H1 (cell line): Measurements from ENCODE around the gene GJD3. TPM values are rescaled to one million over a fixed set of nuclear protein-coding genes. Genes with fewer than 3 reads are reported as not detected.
A peak's percentile ranks its signal among the peaks of the same experiment; 100 is the strongest.

ENCODE experiments used
- CHD7 ChIP-seq: fragments of 300-600 bp; sonication (generic); IDR thresholded peaks from 2 replicates; pipeline ENCODE4 v1.7.1; 2012; ENCODE audit warnings: low read length, moderate library complexity, mild to moderate bottlenecking, inconsistent platforms; ENCODE audit not compliant: insufficient replicate concordance
- CTCF ChIP-seq, 3 experiments: IDR thresholded peaks; 1 replicate in 2 of 3; 2 replicates in 1 of 3; pipeline versions ENCODE4 v1.5.1 to v1.6.1; 2011; ENCODE audit warnings: low read length in 3 of 3, mild to moderate bottlenecking in 3 of 3, inconsistent platforms in 2 of 3, low read depth in 1 of 3, moderate library complexity in 1 of 3; ENCODE audit not compliant: insufficient read depth in 1 of 3; ENCODE audit errors: control extremely low read depth in 1 of 3
- EP300 ChIP-seq, 2 experiments: IDR thresholded peaks; 1 replicate in 1 of 2; 2 replicates in 1 of 2; pipeline ENCODE4 v1.6.1; 2011 to 2012; ENCODE audit warnings: low read depth in 2 of 2, low read length in 2 of 2, mild to moderate bottlenecking in 2 of 2, borderline replicate concordance in 1 of 2, inconsistent platforms in 1 of 2, moderate library complexity in 1 of 2
- RAD21 ChIP-seq, 2 experiments: IDR thresholded peaks in 1 of 2; conservative IDR thresholded peaks in 1 of 2; 2 replicates each; pipeline ENCODE4 v1.6.1; 2011; ENCODE audit warnings: low read depth in 2 of 2, low read length in 2 of 2, improper control_type of control experiment in 1 of 2, inconsistent platforms in 1 of 2, mild to moderate bottlenecking in 1 of 2, moderate library complexity in 1 of 2
- SRF ChIP-seq: IDR thresholded peaks from 2 replicates; pipeline ENCODE4 v1.6.1; 2011; ENCODE audit warnings: mild to moderate bottlenecking, low read depth, low read length, moderate library complexity
- YY1 ChIP-seq: IDR thresholded peaks from 2 replicates; pipeline ENCODE4 v1.6.1; 2011; ENCODE audit warnings: low read depth, mild to moderate bottlenecking, low read length
- polyA plus RNA-seq, 7 experiments: library from polyadenylated mRNA; depleted of rRNA in 3 of 7; stranded (reverse) in 5 of 7; unstranded in 2 of 7; fragments of >200 nt in 5 of 7; fragments of 200-250 nt in 2 of 7; gene quantifications; 1 replicate in 5 of 7; 2 replicates in 1 of 7; 4 replicates in 1 of 7; pipeline versions ENCODE4 v1.2.1 to v1.2.3, GENCODE V29; 2011 to 2013; ENCODE audit warnings: missing spikeins in 2 of 7, mixed read lengths in 2 of 7
- total RNA-seq: library from RNA; stranded (reverse); fragmentation: NEBNext Ultra II Directional; extraction: Animal tissue kit (Norgen Biotek cat#: 25700); gene quantifications from 2 replicates; pipeline ENCODE4 v1.2.1, GENCODE V29; 2021

Gene GJD3
- total and polyA plus RNA-seq, 2 of the 8 experiments (the other 6 are each of a cell fraction or from before 2014, with no cell fraction given) = 0.53 to 1.9 TPM

GRCh38 chr17:40355123-40355803 is 9.3 kb downstream of the GJD3 start (continued):
- TF ChIP-seq CHD7 = no peak
- TF ChIP-seq YY1 = no peak
- TF ChIP-seq EP300 (IDR thresholded peaks at IDR 0.05; ENCODE audit: borderline replicate concordance in 1 of 2, low read depth in 2 of 2, low read length in 2 of 2) = peak in 1 of 2 experiments; percentile 21; a peak in 1 of 3 replicates
- TF ChIP-seq RAD21 (IDR thresholded peaks at IDR 0.05 in 1 of 2, conservative IDR thresholded peaks at IDR 0.05 in 1 of 2; ENCODE audit: low read depth in 2 of 2, low read length in 2 of 2) = peak; percentile 100
- TF ChIP-seq SRF = 0 out of 2 replicates have a peak, but pooled peaks have one; percentile 26
- TF ChIP-seq CTCF (IDR thresholded peaks at IDR 0.05; ENCODE audit: control extremely low read depth in 1 of 3, insufficient read depth in 1 of 3, low read depth in 1 of 3, low read length in 3 of 3) = peak; percentile 98 to 99 (median 98)
